ENCODE measurements around the gene TLN1. TPM values are rescaled to one million over a fixed set of nuclear protein-coding genes. Genes with fewer than 3 reads are reported as not detected.

The TLN1 gene
- total RNA-seq, 1 experiment from 2014 or later, result 109 TPM

DNA sequence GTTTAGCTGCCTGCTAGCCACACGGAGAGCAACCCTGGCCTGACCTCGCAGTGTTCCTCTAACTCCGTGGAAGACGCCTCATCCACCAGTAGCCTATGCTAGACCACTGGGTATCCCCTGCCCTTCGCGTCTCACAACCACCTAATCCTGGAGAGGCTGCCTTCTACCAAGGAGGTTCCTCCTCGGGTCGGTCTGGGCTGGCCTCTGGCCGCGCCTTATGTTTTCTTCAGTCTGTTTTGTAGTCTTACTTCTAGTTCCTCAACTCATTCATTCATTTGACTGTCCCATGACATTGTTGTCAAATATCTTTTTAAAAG is 40.7 kb downstream of the TLN1 start (continued):
- TF ChIP-seq, protein P1, sequence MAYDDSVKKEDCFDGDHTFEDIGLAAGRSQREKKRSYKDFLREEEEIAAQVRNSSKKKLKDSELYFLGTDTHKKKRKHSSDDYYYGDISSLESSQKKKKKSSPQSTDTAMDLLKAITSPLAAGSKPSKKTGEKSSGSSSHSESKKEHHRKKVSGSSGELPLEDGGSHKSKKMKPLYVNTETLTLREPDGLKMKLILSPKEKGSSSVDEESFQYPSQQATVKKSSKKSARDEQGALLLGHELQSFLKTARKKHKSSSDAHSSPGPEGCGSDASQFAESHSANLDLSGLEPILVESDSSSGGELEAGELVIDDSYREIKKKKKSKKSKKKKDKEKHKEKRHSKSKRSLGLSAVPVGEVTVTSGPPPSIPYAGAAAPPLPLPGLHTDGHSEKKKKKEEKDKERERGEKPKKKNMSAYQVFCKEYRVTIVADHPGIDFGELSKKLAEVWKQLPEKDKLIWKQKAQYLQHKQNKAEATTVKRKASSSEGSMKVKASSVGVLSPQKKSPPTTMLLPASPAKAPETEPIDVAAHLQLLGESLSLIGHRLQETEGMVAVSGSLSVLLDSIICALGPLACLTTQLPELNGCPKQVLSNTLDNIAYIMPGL (CRISPR knock-in tag; IDR thresholded peaks at IDR 0.05), result no peak
- TF ChIP-seq, protein P2, sequence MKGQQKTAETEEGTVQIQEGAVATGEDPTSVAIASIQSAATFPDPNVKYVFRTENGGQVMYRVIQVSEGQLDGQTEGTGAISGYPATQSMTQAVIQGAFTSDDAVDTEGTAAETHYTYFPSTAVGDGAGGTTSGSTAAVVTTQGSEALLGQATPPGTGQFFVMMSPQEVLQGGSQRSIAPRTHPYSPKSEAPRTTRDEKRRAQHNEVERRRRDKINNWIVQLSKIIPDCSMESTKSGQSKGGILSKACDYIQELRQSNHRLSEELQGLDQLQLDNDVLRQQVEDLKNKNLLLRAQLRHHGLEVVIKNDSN (CRISPR knock-in tag; IDR thresholded peaks at IDR 0.05), result no peak
- TF ChIP-seq, protein P3, sequence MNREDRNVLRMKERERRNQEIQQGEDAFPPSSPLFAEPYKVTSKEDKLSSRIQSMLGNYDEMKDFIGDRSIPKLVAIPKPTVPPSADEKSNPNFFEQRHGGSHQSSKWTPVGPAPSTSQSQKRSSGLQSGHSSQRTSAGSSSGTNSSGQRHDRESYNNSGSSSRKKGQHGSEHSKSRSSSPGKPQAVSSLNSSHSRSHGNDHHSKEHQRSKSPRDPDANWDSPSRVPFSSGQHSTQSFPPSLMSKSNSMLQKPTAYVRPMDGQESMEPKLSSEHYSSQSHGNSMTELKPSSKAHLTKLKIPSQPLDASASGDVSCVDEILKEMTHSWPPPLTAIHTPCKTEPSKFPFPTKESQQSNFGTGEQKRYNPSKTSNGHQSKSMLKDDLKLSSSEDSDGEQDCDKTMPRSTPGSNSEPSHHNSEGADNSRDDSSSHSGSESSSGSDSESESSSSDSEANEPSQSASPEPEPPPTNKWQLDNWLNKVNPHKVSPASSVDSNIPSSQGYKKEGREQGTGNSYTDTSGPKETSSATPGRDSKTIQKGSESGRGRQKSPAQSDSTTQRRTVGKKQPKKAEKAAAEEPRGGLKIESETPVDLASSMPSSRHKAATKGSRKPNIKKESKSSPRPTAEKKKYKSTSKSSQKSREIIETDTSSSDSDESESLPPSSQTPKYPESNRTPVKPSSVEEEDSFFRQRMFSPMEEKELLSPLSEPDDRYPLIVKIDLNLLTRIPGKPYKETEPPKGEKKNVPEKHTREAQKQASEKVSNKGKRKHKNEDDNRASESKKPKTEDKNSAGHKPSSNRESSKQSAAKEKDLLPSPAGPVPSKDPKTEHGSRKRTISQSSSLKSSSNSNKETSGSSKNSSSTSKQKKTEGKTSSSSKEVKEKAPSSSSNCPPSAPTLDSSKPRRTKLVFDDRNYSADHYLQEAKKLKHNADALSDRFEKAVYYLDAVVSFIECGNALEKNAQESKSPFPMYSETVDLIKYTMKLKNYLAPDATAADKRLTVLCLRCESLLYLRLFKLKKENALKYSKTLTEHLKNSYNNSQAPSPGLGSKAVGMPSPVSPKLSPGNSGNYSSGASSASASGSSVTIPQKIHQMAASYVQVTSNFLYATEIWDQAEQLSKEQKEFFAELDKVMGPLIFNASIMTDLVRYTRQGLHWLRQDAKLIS (CRISPR knock-in tag; IDR thresholded peaks at IDR 0.05; ENCODE audit: borderline replicate concordance), result no peak
- TF ChIP-seq, protein P4, sequence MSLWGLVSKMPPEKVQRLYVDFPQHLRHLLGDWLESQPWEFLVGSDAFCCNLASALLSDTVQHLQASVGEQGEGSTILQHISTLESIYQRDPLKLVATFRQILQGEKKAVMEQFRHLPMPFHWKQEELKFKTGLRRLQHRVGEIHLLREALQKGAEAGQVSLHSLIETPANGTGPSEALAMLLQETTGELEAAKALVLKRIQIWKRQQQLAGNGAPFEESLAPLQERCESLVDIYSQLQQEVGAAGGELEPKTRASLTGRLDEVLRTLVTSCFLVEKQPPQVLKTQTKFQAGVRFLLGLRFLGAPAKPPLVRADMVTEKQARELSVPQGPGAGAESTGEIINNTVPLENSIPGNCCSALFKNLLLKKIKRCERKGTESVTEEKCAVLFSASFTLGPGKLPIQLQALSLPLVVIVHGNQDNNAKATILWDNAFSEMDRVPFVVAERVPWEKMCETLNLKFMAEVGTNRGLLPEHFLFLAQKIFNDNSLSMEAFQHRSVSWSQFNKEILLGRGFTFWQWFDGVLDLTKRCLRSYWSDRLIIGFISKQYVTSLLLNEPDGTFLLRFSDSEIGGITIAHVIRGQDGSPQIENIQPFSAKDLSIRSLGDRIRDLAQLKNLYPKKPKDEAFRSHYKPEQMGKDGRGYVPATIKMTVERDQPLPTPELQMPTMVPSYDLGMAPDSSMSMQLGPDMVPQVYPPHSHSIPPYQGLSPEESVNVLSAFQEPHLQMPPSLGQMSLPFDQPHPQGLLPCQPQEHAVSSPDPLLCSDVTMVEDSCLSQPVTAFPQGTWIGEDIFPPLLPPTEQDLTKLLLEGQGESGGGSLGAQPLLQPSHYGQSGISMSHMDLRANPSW (CRISPR knock-in tag; conservative IDR thresholded peaks at IDR 0.05; ENCODE audit: low read depth), result no peak
- TF ChIP-seq ZNF671 (CRISPR knock-in tag; IDR thresholded peaks at IDR 0.05), result no peak
- TF ChIP-seq, protein P5, sequence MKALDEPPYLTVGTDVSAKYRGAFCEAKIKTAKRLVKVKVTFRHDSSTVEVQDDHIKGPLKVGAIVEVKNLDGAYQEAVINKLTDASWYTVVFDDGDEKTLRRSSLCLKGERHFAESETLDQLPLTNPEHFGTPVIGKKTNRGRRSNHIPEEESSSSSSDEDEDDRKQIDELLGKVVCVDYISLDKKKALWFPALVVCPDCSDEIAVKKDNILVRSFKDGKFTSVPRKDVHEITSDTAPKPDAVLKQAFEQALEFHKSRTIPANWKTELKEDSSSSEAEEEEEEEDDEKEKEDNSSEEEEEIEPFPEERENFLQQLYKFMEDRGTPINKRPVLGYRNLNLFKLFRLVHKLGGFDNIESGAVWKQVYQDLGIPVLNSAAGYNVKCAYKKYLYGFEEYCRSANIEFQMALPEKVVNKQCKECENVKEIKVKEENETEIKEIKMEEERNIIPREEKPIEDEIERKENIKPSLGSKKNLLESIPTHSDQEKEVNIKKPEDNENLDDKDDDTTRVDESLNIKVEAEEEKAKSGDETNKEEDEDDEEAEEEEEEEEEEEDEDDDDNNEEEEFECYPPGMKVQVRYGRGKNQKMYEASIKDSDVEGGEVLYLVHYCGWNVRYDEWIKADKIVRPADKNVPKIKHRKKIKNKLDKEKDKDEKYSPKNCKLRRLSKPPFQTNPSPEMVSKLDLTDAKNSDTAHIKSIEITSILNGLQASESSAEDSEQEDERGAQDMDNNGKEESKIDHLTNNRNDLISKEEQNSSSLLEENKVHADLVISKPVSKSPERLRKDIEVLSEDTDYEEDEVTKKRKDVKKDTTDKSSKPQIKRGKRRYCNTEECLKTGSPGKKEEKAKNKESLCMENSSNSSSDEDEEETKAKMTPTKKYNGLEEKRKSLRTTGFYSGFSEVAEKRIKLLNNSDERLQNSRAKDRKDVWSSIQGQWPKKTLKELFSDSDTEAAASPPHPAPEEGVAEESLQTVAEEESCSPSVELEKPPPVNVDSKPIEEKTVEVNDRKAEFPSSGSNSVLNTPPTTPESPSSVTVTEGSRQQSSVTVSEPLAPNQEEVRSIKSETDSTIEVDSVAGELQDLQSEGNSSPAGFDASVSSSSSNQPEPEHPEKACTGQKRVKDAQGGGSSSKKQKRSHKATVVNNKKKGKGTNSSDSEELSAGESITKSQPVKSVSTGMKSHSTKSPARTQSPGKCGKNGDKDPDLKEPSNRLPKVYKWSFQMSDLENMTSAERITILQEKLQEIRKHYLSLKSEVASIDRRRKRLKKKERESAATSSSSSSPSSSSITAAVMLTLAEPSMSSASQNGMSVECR (CRISPR knock-in tag; IDR thresholded peaks at IDR 0.05; ENCODE audit: borderline replicate concordance), result no peak

DNA sequence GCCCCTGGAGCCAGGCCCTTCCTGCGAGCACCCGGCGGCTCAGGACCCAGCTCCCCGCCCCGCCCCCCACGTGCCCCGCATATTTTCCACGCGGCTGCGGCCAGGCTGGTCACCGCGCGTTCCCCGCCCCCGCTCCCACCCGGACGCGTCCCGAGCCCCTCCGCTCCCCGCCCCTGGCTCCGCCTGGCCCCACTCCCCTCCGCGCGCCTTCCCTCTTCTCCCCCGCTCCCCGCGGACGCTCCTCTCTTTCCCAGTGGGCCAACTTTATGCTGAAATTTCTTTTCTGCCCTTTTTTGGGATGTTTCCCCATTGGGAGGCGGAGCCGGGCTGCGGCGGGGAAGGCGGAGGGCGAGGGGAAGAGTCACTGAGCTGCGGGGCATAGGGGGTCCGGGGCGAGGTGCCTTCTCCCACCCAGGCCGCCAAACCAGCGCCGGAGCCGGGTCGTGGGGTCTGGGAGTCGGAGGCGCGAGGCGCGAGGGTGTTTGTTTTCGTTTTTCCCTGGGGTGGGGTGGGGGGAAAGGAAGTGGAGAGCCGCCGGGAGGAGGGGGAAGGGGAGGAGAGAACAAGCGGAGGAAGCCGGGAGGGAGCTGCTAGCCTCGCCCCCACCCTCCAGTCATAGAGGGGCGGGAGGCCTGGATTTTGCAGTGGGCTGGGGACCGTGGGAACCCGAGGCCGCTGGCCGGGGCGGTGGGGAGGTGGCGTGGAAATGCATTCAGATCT is 41.2 kb downstream of the TLN1 start:
- CTCF ChIA-PET, result interaction anchor here (0.7 to 6.8 kb wide), 17 partner anchors 15 to 99 kb away, joined by 3 to 49 read pairs (median 11); partner anchors contain the start of genes ARHGEF39, CCDC107, CREB3 and RGP1
- Mint-ChIP-seq H3K36me3 (peaks cover 8% of the 10 kb centered on the region), H3K4me3 (peak overlapping the region; percentile 91), H3K4me1 (peaks cover 23% of the 10 kb centered on the region), H3K27me3 (ENCODE audit: low read depth) (no peaks in the 10 kb centered on the region), H3K27ac (no peak overlapping the region), H3K9me3 (no peaks in the 10 kb centered on the region)
- POLR2A ChIA-PET, result interaction anchor here (0.9 to 5.2 kb wide), 14 partner anchors 8 to 587 kb away, joined by 3 to 38 read pairs (median 6); partner anchors contain the start of genes ARHGEF39, CCDC107, CREB3 and RMRP
- DNase-seq (ENCODE audit: low spot score), result peak; percentile 64
- TF ChIP-seq ETV6 (CRISPR knock-in tag; IDR thresholded peaks at IDR 0.05) (0 out of 2 replicates have a peak, but pooled peaks have one; percentile 11), SP1 (CRISPR knock-in tag; conservative IDR thresholded peaks at IDR 0.05) (0 out of 2 replicates have a peak, but pooled peaks have one; percentile 11), GABPB1 (CRISPR knock-in tag; IDR thresholded peaks at IDR 0.05) (no peak)
- ATAC-seq, result peak; percentile 40

Data from WTC11 (cell line).